ENCODE results near the gene DSCAM. TPM values are rescaled to one million over a fixed set of nuclear protein-coding genes. Genes with fewer than 3 reads are reported as not detected.

The DSCAM gene
- total and polyA plus RNA-seq, 2 donors (not counting 3 experiments of a cell fraction or from before 2014, with no cell fraction given): not detected

GRCh38 chr21:40830836-40831235 lies 16.1 kb downstream of the DSCAM start:
- Histone ChIP-seq H3K36me3 (ENCODE audit: control insufficient read depth in 2 of 2, extremely low read depth in 1 of 2, insufficient read depth in 2 of 2, low read length in 2 of 2) (no peaks in the 10 kb centered on the region), H3K9me3 (replicated peaks; ENCODE audit: control insufficient read depth, insufficient read depth, low read length) (peaks cover 16% of the 10 kb centered on the region), H3K27me3 (ENCODE audit: control insufficient read depth in 2 of 2, insufficient read depth in 2 of 2, low read length in 2 of 2) (no peaks in the 10 kb centered on the region), H3K4me3 (replicated peaks in 1 of 3; ENCODE audit: insufficient read depth in 1 of 3, low read depth in 1 of 3, low read length in 3 of 3) (no peak overlapping the region), H2AFZ (ENCODE audit: low read depth, low read length) (no peak overlapping the region), H3K9ac (replicated peaks; ENCODE audit: extremely low read depth, insufficient read depth, low read length) (no peak overlapping the region), H3K4me1 (ENCODE audit: control insufficient read depth, extremely low read depth, insufficient read depth, low read length) (no peaks in the 10 kb centered on the region), H3K27ac (ENCODE audit: insufficient read depth, low read depth, low read length) (no peak overlapping the region), H3K79me2 (ENCODE audit: control insufficient read depth, insufficient read depth, low read length) (no peaks in the 10 kb centered on the region), H4K20me1 (replicated peaks; ENCODE audit: control insufficient read depth, extremely low read depth, insufficient read depth, low read length) (no peaks in the 10 kb centered on the region), H3K4me2 (ENCODE audit: insufficient read depth, low read length) (no peak overlapping the region), H3K9me1 (replicated peaks; ENCODE audit: control insufficient read depth, extremely low read depth, insufficient read depth, low read length) (no peaks in the 10 kb centered on the region)
- ChIA-PET CTCF (no interaction called here), POLR2A (no interaction called here)
- dilution Hi-C loops (cut with MboI; ENCODE audit: extremely low pct_ligation_motif_present, low sequenced_read_pairs): no loop called here
- intact Hi-C loops (cut with micrococcal nuclease): no loop called here
- no peak for DNase-seq (ENCODE audit: low read depth, low spot score)
- BruUV-seq (replicated peaks): no TSS peak
- no peak for FAIRE-seq
- no peak for TF ChIP-seq MAX (IDR thresholded peaks at IDR 0.05; ENCODE audit: insufficient read depth, insufficient read length)
- no peak for TF ChIP-seq JUN (IDR thresholded peaks at IDR 0.05; ENCODE audit: borderline replicate concordance, insufficient read depth, insufficient read length, low read depth)
- no peak for TF ChIP-seq EZH2 (IDR thresholded peaks at IDR 0.05; ENCODE audit: borderline replicate concordance, low read depth, low read length, severe bottlenecking)
- no peak for TF ChIP-seq MYC (IDR thresholded peaks at IDR 0.05; ENCODE audit: low read depth, low read length)
- TF ChIP-seq GATA2 (IDR thresholded peaks at IDR 0.05; ENCODE audit: insufficient read depth, insufficient read length, low read depth, low read length): no peak
- no peak for TF ChIP-seq FOS (IDR thresholded peaks at IDR 0.05; ENCODE audit: borderline replicate concordance, insufficient read depth, low read length)
- TF ChIP-seq POLR2A (IDR thresholded peaks at IDR 0.05; ENCODE audit: low read depth, low read length): no peak
- TF ChIP-seq CTCF (IDR thresholded peaks at IDR 0.05; ENCODE audit: extremely low read depth in 1 of 2, insufficient read depth in 1 of 2, low read depth in 1 of 2, low read length in 2 of 2): no peak
- no peak for TF ChIP-seq POLR2AphosphoS5 (IDR thresholded peaks at IDR 0.05; ENCODE audit: insufficient read depth, low read depth, low read length)
